Stimulated activated CD4-positive, alpha-beta T cell treated with anti-CD3 and anti-CD28 coated beads, Interleukin-1b, Interleukin-23, amount 100 ng/mL, for 24 hours (primary cell): ENCODE results near the gene MYH7B.

Experiments used
- DNase-seq, 4 experiments: peaks; one replicate each; pipeline ENCODE4 v3.0.0-alpha.2; 2020; ENCODE audit warnings: low read depth in 4 of 4, low spot score in 1 of 4

MYH7B gene

DNA sequence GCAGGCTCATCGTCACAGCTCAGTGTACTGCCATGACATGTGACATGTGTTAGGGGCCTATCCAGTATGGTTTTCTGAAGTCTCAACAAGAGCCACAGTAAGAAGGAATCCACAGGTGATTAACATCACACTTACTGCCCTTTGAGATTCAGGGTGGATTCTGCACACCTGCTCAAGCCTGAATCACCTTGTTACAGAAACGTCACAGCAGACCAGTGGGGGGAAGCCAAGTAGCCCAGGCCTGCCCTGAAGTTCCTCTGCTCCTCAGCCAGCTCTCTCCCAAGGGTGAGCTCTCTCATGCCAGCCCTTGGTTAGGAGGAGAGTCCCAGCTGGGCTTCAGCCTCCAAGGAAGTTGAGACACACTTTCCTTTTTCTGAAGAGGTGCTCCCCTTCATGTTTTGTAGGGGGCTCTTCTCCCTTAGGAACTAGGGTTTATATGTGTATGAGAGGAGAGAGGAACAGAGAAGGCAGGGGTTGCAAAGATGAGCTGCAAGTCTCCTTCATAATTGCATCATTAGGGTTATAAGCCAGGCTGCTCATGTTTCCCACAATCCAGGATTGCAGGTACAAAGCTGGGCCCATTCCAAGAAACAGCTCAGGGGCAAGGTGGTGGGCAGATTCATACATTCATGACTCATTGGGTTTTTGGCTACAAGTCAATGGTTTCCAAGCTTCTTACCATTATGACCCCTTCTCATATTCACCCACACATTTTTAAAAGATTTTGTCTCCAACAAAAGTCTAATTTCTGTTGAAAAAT is 11.7 kb upstream of the MYH7B start:
- DNase-seq, result no peak

DNA sequence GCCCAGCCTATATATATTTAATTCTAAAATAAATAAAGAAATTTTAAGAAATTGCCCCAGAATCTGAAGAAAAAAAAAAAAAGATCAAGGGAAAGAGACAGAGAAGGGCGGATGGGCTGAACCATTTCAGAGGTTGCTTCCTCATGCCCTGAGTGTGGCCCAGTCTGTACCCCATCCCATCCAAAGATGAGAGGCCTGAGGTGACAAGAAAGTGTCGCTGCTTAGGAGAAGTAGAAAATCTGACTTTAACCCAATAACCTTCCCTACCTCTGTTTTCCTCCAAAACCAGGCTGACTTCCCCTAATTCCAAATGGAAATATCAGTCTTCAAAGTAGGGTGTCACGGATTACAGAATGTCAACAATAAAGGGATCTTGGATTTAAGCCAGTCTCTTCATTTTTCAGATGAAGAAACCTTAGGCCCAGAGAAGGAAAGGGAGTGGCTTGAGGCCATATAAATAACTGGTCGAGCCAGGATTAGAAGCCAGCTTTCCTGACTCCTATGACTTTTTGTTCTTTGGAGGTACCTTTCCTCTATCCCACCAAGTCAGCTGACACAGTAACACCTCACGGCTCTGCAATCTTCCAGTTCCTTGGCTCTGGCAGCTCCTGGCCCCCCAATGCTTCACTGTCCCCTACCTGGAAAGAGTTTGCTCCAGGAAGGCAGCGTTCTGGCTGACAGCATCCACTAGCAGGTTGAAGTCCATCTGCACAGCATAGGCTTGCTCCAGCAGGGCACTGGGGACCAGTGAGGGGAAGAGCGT is 10.2 kb upstream of the MYH7B start:
- DNase-seq, result no peak

DNA sequence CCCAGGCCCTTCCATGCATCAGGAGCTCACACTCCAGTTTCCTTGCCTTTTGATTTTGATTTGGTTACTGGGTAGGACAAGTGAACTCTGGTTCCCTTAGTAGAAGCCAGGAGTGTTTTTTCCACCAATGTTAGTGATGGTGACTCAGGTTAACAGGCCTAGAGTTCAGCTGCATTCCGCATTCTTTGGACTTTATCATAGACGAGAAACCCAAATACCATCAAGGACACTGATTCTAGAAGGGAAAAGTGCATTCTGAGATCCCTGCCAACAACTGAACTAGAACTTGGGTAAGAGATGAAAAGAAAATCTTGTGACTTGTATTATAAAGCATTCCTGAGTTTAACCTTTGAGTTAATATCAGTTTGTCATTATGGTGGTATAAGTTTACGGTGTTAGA is 9.0 kb upstream of the MYH7B start:
- no peak for DNase-seq

DNA sequence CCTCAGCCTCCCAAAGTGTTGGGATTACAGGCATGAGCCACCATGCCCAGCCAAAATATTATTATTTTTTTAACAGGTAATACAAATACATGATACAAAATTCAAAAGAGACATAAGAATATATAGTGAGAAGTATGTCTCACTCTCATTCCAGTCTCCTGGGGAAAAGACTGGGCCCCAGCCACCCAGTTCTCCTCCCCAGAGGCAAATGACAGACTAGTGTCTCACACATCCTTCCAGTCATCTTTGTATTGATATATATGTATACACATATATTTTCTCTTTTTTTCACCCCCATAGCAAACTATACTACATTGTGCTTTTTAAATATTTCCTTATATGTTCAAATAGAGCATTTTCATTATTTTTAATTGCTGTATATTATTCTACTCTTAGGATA is 8.3 kb upstream of the MYH7B start:
- no peak for DNase-seq

DNA sequence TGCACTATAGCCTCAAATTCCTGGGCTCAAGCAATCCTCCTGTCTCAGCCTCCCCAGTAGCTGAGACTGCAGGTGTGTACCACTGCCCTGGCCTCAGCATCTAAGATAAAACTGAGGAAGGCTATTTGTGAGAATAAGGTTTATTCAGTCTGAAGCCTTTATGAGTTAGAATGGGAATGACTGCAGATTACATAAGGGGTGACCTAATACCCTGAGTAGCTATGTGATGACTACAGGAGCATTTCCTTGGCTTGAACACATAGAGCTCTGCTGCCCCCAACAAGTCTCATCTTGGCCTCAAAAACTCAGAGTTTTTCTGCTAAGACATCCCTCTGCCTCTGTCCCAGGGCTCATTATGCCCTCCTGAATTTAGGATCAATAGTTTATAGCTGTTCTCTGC is 7.6 kb upstream of the MYH7B start:
- no peak for DNase-seq

DNA sequence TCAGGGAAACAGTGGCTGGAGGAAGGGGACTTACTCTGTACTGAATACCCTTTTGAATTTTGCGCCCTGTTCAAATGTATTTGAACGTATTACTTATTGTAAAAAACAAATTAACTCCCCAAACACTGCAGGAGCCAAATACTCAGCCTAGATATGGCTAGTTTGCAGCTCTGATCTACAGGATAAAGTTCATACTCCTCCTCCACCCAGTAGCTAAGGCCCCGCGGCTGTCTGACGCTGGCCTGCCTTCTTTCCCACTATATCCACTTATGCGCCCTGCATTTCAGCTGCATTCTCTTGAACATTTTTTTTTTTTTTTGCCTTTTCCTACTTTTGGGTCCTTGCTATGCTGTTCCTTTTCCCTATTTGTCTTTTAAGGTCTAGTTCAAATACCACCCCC is 6.5 kb upstream of the MYH7B start:
- DNase-seq, result no peak

DNA sequence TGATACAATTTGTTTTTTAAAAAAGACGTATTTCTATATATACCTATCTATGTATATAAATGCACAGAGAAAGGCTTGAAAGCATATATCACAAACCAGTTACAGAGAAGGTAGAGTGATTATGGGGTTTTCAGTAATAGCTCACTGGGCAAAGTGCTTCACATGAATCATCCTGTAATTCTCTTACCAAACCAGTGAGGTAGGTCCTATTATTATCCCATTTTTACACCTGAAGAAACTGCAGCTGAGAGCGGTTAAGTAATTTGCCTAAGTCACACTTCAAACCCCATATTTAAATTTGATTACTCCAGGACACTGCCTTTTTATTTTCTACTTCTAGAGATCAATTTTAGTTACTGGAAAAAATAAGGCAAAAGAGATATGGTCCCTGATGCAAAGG is 4.4 kb upstream of the MYH7B start:
- no peak for DNase-seq

DNA sequence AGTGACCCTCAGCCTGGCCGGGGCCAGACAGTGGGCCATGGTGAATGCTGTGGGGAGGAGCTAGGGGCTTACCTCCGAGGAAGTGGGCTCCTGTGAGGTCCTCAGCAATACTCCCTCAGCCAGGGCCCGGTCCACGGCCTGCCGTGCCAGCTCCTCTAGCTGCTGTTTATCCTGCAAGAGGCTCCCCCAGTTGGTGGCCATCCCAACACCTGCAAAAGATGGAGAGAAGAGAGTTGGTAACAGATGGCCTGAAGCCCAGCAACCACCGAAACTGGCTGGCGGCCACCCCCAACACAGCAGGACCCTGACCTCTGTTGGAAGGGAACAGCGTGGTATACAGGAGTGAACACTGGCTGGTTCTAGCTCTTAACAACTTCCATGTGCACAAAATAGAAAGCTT is 4.0 kb upstream of the MYH7B start:
- DNase-seq, result no peak

DNA sequence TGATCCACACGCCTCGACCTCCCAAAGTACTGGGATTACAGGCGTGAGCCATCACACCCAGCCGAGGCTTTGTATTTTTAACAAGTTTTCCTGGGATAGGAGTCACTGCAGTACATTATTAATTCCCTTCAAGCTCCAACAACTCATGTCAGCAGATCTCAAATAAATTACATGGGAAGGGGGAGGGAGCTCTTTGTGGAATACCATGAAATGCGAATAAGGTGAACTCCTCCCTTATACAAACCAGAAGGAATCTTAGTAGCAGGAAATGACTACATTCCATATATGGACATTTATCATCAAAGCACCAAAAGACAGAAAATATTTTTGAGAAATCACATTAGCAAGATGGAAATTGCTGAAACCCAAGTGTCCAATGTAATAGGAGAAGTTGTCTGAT is 3.0 kb upstream of the MYH7B start:
- DNase-seq, result no peak

DNA sequence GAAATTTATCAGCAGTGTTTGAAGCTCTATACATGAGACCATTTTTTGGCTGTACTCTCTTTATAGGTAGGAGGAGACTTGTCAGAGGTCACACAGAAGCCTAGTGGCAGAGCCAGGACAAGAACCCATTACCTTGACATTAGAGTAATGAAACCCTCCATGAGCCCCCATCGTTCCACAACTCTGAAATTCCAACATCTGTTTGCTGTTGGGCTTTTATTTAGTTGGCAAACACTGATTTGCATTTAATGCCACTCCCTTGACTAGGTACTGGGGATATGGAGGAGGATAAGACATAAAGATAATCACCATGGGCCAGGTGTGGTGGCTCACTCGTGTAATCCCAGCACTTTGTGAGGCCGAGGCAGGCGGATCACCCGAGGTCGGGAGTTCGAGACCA is 1.7 kb upstream of the MYH7B start:
- DNase-seq, result no peak

DNA sequence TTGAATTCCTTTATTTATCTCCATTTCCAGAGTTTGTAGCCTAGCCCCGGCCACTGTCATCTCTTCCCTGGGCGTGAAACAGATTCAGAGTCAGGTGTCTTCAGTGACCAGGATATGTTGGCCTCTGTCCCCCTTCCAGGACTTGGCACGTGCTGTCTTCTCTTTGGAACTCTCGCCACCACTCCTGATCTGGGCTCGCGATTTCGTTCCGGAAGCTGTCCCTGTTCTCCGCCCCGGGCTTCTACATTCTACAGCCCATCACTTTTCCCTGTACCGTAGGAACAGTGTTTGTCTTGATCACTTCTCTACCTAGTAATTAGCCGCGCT is 801 bp upstream of the MYH7B start:
- no peak for DNase-seq

DNA sequence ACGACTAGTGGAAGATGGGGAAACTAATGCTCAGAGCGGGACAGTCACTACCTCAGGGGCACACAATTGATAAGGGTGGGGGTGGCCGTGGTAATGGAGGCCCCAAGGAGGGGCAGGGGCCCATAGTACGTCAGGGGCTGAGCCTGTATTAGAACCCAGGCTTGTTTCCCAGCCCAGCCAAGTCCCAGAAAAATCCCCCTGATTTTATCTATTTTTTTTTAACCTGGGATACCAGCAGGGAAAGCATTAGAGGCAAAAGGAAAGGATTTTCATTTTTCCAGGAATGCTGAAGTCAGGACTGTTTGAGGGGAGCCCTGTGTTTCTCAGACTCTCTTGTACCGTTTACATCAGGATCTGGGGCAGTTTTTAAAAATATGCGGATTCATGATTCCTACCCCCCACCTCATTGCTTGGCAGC is 382 bp downstream of the MYH7B start:
- DNase-seq, result no peak

DNA sequence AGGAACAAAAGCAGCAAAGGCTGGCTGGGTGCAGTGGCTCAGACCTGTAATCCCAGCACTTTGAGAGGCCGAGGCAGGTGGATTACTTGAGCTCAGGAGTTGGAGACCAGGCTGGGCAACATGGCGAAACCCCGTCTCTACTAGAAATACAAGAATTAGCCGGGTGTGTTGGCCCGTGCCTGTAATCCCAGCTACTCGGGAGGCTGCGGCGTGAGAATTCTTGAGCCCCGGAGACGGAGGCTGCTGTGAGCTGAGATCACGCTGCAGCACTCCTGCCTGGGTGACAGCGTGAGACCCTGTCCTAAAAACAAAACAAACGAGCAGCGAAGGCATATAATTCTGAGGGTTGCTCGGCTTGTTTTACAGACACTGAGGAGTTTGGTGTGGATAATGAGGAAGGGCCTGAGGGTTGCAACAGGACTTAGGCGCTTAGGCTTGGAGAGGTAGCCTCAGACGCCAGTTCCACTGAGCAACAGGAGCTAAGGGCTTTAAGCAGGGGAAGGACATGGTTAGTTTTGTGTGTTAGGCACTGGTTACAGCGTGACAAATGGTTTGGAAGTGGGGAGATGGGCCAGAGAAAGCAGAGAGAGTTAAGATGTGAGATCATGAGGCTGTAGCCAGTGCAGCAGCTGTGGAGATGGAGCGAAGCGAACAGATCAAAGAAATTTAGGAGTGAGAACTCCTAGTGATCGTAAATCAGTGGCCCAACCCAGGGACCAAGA is 1.2 kb downstream of the MYH7B start:
- DNase-seq, result no peak

DNA sequence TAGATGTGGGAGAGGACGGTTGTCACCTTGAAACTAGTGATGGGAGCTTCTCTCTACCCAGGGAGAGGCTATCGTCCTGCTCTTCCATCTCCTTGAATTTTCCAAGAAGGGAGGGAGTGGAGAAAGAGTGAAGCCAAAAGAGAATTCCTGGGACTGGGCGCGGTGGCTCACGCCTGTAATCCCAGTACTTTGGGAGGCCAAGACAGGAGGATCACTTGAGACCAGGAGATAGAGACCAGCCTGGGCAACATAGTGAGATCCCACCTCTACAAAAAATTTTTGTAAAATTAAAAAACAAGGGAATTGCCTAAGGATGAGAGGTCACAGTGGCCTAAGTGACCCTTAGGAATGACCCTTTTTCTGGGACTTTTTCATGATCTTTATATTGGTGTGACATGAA is 8.8 kb downstream of the MYH7B start:
- DNase-seq, result no peak

DNA sequence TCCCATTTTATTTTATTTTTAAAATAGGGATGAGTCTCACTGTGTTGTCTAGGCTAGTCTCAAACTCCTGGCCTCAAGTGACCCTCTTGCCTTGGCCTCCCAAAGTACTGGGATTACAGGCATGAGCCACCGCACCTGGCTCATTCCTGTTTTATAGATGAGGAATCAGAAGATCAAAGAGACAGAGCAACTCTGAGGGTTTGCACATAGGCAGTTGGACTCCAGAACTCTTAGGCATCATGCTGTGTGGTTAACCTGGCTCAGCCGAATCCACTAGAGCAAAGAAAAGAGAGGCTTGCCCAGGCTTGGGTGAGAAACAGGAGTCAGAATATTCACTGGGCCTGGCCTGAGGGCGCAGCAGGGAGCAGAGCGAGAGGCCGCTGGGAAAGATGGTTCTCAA is 9.4 kb downstream of the MYH7B start:
- DNase-seq, result no peak

DNA sequence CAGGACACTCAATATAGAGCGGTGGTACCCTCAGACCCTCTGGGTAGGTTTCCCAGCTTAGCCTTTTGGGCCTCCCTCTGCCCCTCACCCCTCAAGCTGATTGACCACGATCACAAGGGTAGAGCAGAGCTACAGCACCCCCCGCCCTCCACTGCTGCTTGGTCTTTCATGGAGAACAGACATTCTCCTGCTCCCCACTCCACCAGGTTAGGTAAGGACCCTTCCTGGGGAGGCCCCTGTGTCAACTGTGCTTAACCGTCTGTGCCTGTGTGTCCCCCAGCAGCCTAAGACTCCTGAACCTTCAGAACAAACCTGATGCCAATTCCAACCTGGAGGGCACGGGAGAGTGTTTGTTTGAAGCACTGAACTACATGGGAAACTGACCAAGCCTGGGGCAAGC is 11.8 kb downstream of the MYH7B start:
- DNase-seq, result no peak

DNA sequence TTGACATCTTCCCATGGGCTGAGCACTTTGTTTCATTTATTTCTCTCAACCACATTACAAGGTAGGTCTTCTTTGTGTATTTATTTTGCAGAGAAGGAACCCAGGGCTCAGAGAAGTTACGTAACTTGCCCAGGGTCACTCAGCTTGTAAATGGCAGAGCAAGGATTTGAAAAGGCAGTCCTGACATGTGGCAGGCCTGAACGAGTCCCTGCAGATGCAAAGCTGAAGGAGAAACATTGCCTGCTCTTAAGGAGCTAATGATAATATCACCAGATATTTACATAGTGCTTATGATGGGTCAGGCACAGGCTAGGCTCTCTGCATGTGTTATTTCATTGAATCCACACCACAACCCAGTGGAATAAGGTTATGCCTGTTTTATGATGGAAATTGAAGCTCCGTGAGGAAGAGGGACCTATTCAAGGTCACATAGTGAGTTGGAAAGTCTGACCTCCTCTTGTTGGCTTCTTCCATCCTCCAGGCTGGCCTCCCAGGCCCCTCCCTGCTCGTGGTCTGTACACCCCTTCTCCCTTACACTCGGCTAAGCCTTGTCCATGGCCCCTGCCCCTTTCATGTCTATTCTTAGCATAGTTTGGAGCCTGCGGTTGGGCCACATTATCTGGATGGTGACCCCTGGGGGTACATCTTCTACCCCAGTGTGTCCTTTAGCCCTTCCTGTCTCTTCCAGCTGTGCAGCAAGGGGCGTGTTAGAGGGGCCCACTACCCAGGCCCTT is 12.5 kb downstream of the MYH7B start:
- no peak for DNase-seq

DNA sequence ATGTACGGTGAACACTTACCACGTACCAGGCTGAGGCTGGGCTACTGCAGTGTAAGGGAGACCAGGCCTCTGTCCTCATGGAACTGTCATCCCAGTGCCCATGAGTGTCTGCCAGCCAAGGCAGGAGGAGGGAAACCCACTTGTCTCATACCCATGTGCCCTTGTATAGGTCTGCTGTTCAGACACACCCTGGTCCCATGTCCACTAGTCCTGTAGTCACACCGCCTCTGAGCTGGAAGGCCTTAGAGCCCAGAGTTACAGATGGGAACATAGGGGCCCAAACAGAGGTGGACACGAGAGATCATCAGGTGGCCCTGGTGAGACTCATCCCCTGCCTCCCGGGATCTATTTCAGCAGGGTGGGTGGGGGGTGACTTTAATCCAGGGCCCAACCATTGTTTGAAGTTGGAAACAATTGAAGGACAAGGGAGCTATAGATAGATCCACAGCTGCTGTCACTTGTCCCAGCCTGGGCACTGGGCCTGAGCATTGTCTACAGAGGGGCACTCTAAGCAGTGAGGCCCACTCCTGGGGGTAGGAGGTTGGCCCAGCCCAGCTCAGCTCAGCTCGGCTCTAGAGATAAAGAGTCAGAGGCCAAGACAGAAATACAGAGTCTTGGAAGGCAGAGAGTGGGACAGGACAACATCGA is 14.6 kb downstream of the MYH7B start:
- DNase-seq, result no peak

DNA sequence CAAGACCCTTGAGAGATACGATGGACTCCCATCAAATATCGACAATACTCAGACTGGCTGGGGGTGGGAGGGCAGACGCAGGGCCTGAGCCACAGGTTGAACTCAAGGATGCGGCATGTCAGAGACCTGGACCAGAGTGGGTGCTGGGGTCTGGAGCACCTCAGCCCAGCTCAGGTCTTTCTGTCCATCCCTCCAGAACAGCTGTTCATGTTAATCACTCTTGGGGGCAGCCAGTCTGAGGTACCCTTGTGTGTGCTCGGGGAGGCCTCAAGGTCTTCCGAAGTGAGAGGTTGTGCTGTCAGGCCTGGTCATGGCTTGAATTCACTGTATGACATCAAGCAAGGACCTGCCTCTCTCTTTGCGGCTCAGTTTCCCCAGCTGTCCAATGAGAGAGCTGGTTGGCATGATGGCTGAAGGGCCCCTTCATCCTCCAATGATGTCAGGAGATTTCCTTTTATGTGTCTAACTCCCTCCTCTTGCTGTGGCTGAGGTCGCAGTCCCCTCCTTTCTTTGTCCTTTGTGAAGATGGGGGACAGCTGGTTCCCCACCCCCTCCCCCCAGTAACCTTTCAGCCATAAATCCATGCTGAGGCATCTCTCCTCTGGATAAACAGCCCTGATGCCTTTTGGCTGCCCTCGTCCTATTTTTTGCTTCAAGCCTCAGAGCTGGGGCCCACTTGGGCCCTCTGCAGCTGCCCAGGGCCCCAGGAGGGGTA is 15.3 kb downstream of the MYH7B start:
- no peak for DNase-seq

DNA sequence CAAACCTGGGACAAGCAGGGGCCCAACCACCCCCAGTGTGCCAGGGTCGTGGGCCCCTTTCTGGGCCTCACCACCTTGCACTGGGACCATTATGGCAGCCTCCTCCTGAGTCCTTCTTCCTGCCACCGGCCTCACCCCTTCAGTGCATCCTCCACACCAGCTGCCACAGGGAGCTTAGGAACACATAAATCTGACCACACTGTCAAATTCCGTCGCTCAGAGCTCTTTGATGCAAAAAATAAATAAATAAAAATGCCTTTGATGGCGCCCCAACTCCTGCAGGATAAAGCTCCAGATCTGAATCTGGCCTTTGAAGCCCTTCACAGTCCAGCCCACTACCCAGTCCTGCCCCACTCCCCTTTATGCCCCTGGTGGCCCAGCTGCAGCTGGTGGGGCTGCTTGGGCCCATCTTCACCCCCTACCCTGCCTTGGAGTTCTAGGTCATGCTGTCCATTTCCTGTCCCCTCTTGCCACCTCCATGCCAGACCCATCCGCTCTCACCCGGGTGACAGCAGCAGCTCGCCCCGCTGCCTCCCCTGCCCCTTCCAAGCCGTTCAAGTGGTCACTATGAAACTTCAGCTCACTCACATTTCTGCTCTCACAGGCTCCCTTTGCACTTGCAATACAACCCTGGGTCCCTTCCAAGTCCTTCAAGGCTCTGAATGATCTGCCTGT is 16.0 kb downstream of the MYH7B start:
- no peak for DNase-seq
